IPS DF 6.9 (cell line): ENCODE data around the gene TINCR.

Experiments
- DNase-seq: peaks from one replicate; pipeline ENCODE4 v3.0.0-alpha.2; 2013; ENCODE audit warnings: low read depth, low spot score
- H3K27ac ChIP-seq: one replicate; pipeline ENCODE4 v1.5.1; 2013; ENCODE audit warnings: low read length, control low read depth
- H3K27me3 ChIP-seq: 2 replicates; pipeline ENCODE4 v1.6.1; 2013; ENCODE audit warnings: mild to moderate bottlenecking, low read length; ENCODE audit not compliant: control insufficient read depth, insufficient read depth
- H3K36me3 ChIP-seq: 2 replicates; pipeline ENCODE4 v1.6.1; 2013; ENCODE audit warnings: low read length; ENCODE audit not compliant: control insufficient read depth, insufficient read depth
- H3K4me1 ChIP-seq: 2 replicates; pipeline ENCODE4 v1.6.1; 2013; ENCODE audit warnings: low read length; ENCODE audit not compliant: control insufficient read depth, insufficient read depth
- H3K4me3 ChIP-seq: 2 replicates; pipeline ENCODE4 v1.5.1; 2013; ENCODE audit warnings: mild to moderate bottlenecking, low read length
- H3K9me3 ChIP-seq: 2 replicates; pipeline ENCODE4 v1.6.1; 2013; ENCODE audit warnings: low read length, inconsistent platforms; ENCODE audit not compliant: control insufficient read depth, insufficient read depth
- WGBS: extraction: QIAGEN DNeasy Blood & Tissue Kit; methylation state at CpG from one replicate; pipeline ENCODE4 v1.1.7; 2013; ENCODE audit warnings: mixed read lengths, missing lambda C conversion rate; ENCODE audit not compliant: insufficient read length, insufficient coverage; 5-methylcytosine and 5-hydroxymethylcytosine counted together

TINCR gene

GRCh38 chr19:5520501-5520900 is 47.3 kb downstream of the TINCR start:
- Histone ChIP-seq H3K4me1 (no peaks in the 10 kb centered on the region), H3K27ac (no peak overlapping the region), H3K4me3 (no peak overlapping the region), H3K9me3 (no peaks in the 10 kb centered on the region), H3K27me3 (no peaks in the 10 kb centered on the region), H3K36me3 (no peaks in the 10 kb centered on the region)
- no CpG with 5 or more reads among the region's 4 CpGs for WGBS
- DNase-seq = no peak

DNA sequence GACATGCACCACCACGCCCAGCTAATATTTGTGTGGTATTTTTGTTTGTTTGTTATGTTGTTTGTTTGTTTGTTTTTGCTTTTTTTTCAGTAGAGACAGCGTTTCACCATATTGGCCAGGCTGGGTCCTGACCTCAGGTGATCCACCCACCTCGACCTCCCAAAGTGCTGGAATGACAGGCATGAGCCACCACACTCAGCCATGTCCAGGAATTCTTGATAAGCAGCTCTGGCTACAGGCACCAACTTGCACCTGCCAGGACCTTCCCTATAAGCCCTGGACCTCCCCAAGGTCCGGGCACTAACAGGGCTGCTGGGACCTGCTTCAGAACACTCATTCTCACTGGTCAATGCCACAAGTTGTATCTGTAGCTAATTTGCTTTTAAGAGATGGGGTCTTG is 48.7 kb downstream of the TINCR start:
- Histone ChIP-seq H3K27me3 (no peaks in the 10 kb centered on the region), H3K4me1 (no peaks in the 10 kb centered on the region), H3K36me3 (no peaks in the 10 kb centered on the region), H3K9me3 (no peaks in the 10 kb centered on the region), H3K27ac (no peak overlapping the region), H3K4me3 (no peak overlapping the region)
- no CpG with 5 or more reads among the region's 4 CpGs for WGBS
- no peak for DNase-seq

GRCh38 chr19:5515737-5516136 is 52.0 kb downstream of the TINCR start:
- no peaks in the 10 kb centered on the region for H3K36me3 ChIP-seq
- no CpG with 5 or more reads among the region's 5 CpGs for WGBS
- no peak overlapping the region for H3K4me3 ChIP-seq
- no peaks in the 10 kb centered on the region for H3K9me3 ChIP-seq
- no peak overlapping the region for H3K27ac ChIP-seq
- DNase-seq = no peak
- no peaks in the 10 kb centered on the region for H3K4me1 ChIP-seq
- H3K27me3 ChIP-seq = no peaks in the 10 kb centered on the region

DNA sequence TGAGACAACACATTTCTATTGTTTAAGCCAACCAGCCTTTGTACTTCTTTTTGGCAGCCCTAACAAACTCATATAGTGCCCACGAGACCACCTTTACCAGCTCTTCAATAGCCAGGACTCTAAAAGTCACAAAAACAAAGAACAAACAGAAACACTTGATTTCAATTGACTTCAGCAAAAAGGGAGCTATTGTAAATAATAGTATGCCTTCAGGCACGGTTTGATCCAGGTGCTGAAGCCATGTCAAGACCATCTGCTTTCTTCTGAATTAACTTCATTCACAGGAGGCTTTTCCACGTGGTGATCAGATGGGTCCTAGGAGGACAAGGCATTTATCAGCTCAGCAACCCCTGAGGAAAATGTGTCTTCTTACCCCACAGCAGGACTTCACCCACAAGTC is 53.8 kb downstream of the TINCR start:
- no peaks in the 10 kb centered on the region for H3K9me3 ChIP-seq
- H3K36me3 ChIP-seq = no peaks in the 10 kb centered on the region
- H3K27ac ChIP-seq = no peak overlapping the region
- WGBS = no CpG with 5 or more reads among the region's 3 CpGs
- H3K27me3 ChIP-seq = no peaks in the 10 kb centered on the region
- H3K4me3 ChIP-seq = no peak overlapping the region
- DNase-seq = no peak
- H3K4me1 ChIP-seq = no peaks in the 10 kb centered on the region

DNA sequence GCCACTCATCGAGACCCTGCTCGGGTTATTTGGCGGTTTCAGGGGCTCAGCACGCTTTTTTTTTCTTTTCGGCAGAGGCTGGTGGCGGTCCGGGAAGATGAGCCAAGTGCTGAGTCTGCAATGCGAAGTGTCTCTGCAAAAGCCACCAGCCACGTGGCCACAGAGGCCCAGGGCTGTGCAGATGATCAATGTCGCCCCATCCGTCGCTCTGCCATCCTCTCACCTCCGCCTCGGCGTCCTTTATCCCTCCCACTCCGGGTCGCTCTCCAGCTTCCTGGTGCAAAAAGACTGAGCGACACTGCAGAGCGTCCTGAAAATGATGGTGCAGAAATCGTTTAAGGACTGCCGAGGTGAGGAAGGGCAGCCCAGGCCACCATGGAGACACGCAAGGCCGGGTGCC is 55.0 kb downstream of the TINCR start:
- H3K36me3 ChIP-seq = no peaks in the 10 kb centered on the region
- H3K27me3 ChIP-seq = no peaks in the 10 kb centered on the region
- no CpG with 5 or more reads among the region's 23 CpGs for WGBS
- H3K4me1 ChIP-seq = no peaks in the 10 kb centered on the region
- H3K27ac ChIP-seq = no peak overlapping the region
- H3K9me3 ChIP-seq = no peaks in the 10 kb centered on the region
- no peak overlapping the region for H3K4me3 ChIP-seq
- no peak for DNase-seq
